HL-60 (cell line): Measurements from ENCODE around the gene ABCA7.

Source experiments
- CTCF ChIP-seq: IDR thresholded peaks from one replicate; pipeline ENCODE4 v1.5.1; 2011; ENCODE audit warnings: low read length, control low read depth, inconsistent platforms; ENCODE audit not compliant: insufficient read depth
- GABPA ChIP-seq: IDR thresholded peaks from 2 replicates; pipeline ENCODE4 v1.6.1; 2012; ENCODE audit warnings: low read depth
- POLR2AphosphoS5 ChIP-seq: IDR thresholded peaks from 2 replicates; pipeline ENCODE4 v1.6.1; 2012; ENCODE audit warnings: low read depth
- SPI1 ChIP-seq: IDR thresholded peaks from 2 replicates; pipeline ENCODE4 v1.6.1; 2012; ENCODE audit warnings: low read depth, mild to moderate bottlenecking, borderline replicate concordance

GRCh38 chr19:1049800-1050199 lies 9.9 kb downstream of the ABCA7 start:
- TF ChIP-seq CTCF (no peak), POLR2AphosphoS5 (no peak), SPI1 (no peak), GABPA (no peak)
